GM21515 (cell line): ENCODE data around the gene KATNBL1.
"Not testable (repeated sequence)": the region's sequence is repeated elsewhere in the genome, so short reads cannot be mapped to it uniquely, and the experiment has no call there.

ENCODE experiments used
- ATAC-seq: cut with Tn5 transposase; IDR thresholded peaks from one replicate; pipeline ENCODE4 v1.9.1; 2021; ENCODE audit not compliant: unreplicated experiment

KATNBL1 gene

DNA sequence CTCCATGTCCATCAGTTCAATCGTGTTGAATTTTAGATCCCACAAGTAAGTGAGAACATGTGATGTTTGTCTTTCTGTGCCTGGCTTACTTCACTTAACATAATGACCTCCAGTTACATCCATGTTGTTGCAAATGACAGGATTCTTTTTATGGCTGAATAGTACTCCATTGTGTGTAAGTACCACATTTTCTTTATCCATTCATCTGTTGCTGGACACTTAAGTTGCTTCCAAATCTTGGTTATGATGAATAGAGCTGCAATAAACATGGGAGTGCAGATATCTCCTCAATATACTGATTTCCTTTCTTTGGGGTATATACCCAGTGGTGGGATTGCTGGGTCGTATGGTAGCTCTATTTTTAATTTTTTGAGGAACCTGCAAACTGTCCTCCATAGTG is 89.5 kb downstream of the KATNBL1 start:
- ATAC-seq: not testable (repeated sequence)

GRCh38 chr15:34119291-34119690 is 90.6 kb downstream of the KATNBL1 start:
- ATAC-seq: no peak

GRCh38 chr15:34116620-34117019 is 93.3 kb downstream of the KATNBL1 start:
- ATAC-seq: no peak

GRCh38 chr15:34114739-34115138 is 95.2 kb downstream of the KATNBL1 start:
- no peak for ATAC-seq

DNA sequence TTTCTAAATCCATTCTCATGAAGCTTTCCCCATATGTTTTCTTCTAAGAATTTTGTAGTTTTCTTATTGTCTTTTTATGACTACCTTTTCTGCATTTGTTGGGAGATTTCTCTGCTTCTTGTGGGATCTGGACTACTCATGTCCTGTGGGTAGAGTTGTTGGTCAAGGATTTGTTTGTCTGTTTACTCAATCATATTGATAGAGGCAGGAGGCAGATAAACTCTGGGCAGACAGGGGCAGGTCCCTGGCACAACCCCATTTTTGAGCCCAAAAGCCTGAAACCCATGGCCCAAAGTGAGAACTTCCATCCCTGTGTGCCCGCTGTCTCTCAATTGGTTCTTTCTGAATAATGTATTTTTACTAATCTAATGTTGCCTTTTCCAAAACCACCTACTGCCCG is 95.7 kb downstream of the KATNBL1 start:
- ATAC-seq: no peak

DNA sequence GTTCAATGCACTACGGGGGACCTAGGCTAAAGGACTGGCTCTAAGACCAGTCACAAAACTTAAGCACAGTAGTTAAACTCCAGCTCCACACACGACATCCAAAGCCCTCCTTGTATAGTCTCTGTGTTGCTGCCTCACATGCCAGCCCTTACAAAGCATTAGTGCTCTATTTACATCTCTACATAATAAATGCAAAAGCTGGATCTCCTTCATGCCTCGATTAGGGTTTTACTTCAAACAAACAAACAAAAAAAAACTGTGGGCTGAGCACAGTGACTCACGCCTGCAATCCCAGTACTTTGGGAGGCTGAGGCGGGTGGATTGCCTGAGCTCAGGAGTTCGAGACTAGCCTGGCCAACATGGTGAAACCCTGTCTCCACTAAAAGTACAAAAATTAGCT is 98.4 kb downstream of the KATNBL1 start:
- ATAC-seq: no peak

DNA sequence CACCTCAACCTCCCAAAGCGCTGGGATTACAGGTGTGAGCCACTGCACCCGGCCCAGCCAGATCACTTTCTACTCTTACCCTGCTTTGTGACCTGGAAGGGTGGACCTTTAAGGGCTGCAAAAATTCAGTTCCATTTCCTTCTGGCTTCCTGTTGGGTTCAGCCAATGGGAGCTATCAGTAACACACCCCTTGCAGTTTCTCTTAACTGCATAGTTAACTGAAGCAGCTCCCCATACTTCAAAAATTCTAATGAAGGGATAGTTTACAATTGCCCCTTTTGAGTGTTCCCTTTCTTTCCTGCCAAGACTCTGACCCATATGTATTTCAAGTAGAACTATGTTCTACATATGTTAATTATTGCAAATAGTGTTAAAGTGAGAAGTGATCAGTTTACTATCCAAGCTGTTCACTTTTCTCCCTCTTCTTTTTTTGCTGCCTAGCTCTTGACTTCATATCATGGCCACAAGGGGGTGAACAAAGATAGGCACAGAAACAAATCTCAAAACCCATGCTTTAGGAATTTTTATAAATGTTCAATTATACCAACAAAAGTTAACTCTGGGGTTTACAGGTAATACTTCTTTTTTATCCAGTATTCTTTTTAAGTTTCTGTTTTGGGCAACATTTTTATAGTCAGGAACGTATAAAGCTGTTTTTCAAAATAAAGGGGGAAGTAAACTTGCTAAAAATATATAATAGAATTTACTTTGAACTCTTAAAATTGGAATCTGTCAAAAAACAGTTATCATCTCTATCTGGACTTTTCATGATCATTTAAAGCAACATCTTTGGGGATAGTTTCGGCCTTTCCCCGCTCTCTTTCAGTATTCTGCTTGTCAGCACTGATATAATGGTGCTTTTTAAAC is 99.9 kb downstream of the KATNBL1 start:
- no peak for ATAC-seq

GRCh38 chr15:34107315-34107714 is 102.6 kb downstream of the KATNBL1 start:
- no peak for ATAC-seq

GRCh38 chr15:34106423-34106822 is 103.5 kb downstream of the KATNBL1 start:
- ATAC-seq: no peak

DNA sequence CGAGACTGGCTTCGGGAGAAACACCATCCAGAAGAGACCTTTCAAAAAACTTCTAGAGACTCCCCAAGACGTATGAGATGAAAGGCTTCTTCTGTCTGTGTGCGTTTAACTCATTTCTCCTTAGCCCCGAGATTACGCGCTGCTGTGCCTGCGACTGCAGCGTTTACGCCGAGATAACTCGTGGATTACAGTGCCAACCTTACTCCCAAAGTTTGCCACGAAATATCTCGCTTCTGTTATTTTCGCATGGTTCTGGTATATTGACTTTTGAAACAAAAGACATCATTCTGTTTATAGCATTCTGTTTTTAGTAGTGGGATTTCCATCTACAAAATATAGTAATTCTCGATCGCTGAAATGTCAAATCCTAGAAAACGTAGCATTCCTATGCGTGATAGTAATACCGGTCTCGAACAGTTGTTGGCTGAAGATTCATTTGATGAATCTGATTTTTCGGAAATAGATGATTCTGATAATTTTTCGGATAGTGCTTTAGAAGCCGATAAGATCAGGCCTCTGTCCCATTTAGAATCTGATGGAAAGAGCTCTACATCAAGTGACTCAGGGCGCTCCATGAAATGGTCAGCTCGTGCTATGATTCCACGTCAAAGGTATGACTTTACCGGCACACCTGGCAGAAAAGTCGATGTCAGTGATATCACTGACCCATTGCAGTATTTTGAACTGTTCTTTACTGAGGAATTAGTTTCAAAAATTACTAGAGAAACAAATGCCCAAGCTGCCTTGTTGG is 107.5 kb downstream of the KATNBL1 start:
- ATAC-seq: no peak

DNA sequence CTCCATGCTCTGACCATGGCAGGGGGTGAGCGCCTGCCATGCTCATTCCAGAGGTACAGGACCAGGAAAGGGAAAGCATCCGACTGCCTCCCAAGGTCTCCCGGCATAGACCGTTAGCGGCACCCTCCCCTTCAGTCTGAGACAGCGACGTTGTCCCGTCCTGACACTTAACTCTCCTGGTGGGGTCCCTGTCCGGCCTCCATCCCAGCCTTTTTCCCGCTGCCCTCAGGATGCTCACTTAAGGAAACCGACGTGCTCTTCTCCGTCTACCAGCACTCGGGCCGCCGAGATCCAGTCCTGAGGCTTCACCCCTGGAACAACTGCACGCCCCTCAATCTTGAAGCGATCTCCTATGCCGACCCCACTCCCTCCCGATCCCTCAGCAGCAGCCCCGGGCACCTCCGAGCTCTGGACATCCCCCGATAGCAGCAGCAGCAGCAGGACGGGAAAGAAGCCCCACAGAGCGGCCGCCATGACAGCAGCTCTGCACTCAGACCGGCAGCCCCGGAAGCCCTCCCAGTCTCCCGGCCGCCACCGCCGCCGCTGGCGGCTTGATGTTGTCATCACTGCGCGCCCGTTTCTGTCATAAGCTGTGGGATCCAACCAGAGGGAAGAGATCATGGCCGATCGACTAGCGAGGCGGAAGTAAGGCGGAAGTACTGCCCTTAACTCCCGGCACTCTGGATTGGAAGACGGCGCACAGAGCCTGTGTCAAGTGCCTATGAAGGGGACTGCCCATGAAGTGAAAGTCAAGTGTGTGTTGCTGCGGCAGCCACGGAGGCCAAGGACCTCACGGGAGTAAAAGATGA is 108.3 kb downstream of the KATNBL1 start, which contains the start of the genes EMC7 and PGBD4:
Gene EMC7 (minus strand): TSS at position 497 of the 809 bp plus-strand sequence. CDS start 23 bp downstream, at position 474.
Gene PGBD4 (plus strand): TSS at position 718 of the 809 bp plus-strand sequence. CDS start 449 bp downstream, outside the sequence.
- ATAC-seq: peak; percentile 96

DNA sequence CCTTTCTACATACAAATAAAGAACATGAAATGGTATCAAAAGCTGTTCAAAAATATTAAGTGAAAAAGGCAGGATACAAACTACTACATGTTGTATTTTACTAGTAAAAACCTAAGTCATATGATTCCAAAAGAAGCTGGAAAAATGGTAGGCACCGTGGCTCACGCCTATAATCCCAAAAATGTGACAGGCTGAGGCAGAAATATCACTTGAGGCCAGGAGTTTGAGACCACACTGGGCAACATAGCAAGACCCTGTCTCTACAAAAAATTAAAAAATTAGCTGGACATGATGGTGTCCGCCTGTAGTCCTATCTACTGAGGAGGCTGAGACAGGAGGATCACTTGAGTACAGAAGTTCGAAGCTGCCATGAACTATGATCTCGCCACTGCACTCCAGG is 110.0 kb downstream of the KATNBL1 start:
- no peak for ATAC-seq
